Fibroblast of the aortic adventitia (primary cell): ENCODE results near the gene PTTG1IP. TPM values are rescaled to one million over a fixed set of nuclear protein-coding genes. Genes with fewer than 3 reads are reported as not detected.

ENCODE experiments used
- DNase-seq: peaks from one replicate; pipeline ENCODE4 v3.0.0-alpha.2; 2010; ENCODE audit warnings: low read depth
- H3K4me3 ChIP-seq: 2 replicates; pipeline ENCODE4 v1.5.1; 2011; ENCODE audit warnings: low read depth, mild to moderate bottlenecking, control low read depth, low read length, moderate library complexity
- CTCF ChIP-seq: IDR thresholded peaks from 2 replicates; pipeline ENCODE4 v1.5.1; 2011; ENCODE audit warnings: mild to moderate bottlenecking, low read length, control low read depth, inconsistent platforms; ENCODE audit not compliant: insufficient read depth
- total RNA-seq: library from RNA; depleted of rRNA; stranded (reverse); fragments of >200 nt; gene quantifications from 2 replicates; pipeline ENCODE4 v1.2.3, GENCODE V29; 2012; ENCODE audit warnings: low replicate concordance

Gene PTTG1IP
- total RNA-seq, 1 donor: 226 TPM

- TF ChIP-seq CTCF: no peak
- no peak overlapping the region for H3K4me3 ChIP-seq
- no peak for DNase-seq
These were observed 16.2 kb downstream of the PTTG1IP start for GRCh38 chr21:44857127-44857892.

GRCh38 chr21:44856131-44856530 is 17.4 kb downstream of the PTTG1IP start:
- DNase-seq: no peak
- H3K4me3 ChIP-seq: no peak overlapping the region
- no peak for TF ChIP-seq CTCF

- H3K4me3 ChIP-seq: no peak overlapping the region
- no peak for TF ChIP-seq CTCF
- DNase-seq: no peak
These were observed 17.9 kb downstream of the PTTG1IP start for GRCh38 chr21:44855572-44855971.

- TF ChIP-seq CTCF: no peak
- DNase-seq: no peak
- no peak overlapping the region for H3K4me3 ChIP-seq
These were observed 18.6 kb downstream of the PTTG1IP start for GRCh38 chr21:44854664-44855446.

- TF ChIP-seq CTCF: no peak
- no peak for DNase-seq
These were observed 19.2 kb downstream of the PTTG1IP start for GRCh38 chr21:44854391-44854663.

GRCh38 chr21:44853601-44854390 is 19.7 kb downstream of the PTTG1IP start:
- DNase-seq: no peak
- no peak overlapping the region for H3K4me3 ChIP-seq
- TF ChIP-seq CTCF: no peak

More at GRCh38 chr21:44854391-44854663, 19.2 kb downstream of the PTTG1IP start:
- H3K4me3 ChIP-seq: no peak overlapping the region
